Body of pancreas (tissue), 4 donors: ENCODE results near the gene USP2.

Experiments used
- POLR2A ChIP-seq, 3 donors: fragments of 450-650 bp; IDR thresholded peaks; one replicate each; pipeline ENCODE4 v1.6.1; 2016; ENCODE audit warnings: antibody characterized with exemption in 3 of 3, mild to moderate bottlenecking in 2 of 3
- TF ChIP-seq, protein P1 (sequence below), 7 experiments: fragments of 450-650 bp in 4 of 7; fragments of 200-600 bp in 3 of 7; sonication (generic) in 3 of 7; IDR thresholded peaks; one replicate each; pipeline ENCODE4 v1.5.1; 2016 to 2019; ENCODE audit warnings: antibody characterized with exemption in 7 of 7

DNA sequence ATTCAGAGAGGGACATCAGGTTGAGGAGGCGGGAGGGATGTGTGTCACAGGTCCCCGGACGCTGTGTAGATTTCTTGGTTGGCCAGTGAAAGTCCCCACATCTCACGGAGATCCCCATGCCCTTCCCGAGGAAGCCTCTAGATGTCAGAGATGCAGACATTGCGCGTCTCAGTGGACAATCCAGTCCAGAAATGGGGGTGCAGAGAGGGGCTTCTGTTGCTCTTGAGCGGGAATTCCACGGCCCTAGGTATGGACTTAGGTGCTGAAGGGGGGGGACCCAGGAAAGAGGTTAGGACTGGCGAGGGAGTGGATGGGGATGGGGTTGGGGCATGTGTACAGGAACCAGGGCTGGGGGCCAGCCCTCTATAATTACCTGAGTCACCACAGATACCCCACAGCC is 34.5 kb upstream of the USP2 start:
- TF ChIP-seq POLR2A (IDR thresholded peaks at IDR 0.05) = no peak
- TF ChIP-seq, protein P1, sequence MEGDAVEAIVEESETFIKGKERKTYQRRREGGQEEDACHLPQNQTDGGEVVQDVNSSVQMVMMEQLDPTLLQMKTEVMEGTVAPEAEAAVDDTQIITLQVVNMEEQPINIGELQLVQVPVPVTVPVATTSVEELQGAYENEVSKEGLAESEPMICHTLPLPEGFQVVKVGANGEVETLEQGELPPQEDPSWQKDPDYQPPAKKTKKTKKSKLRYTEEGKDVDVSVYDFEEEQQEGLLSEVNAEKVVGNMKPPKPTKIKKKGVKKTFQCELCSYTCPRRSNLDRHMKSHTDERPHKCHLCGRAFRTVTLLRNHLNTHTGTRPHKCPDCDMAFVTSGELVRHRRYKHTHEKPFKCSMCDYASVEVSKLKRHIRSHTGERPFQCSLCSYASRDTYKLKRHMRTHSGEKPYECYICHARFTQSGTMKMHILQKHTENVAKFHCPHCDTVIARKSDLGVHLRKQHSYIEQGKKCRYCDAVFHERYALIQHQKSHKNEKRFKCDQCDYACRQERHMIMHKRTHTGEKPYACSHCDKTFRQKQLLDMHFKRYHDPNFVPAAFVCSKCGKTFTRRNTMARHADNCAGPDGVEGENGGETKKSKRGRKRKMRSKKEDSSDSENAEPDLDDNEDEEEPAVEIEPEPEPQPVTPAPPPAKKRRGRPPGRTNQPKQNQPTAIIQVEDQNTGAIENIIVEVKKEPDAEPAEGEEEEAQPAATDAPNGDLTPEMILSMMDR (IDR thresholded peaks at IDR 0.05) = no peak
